Measurements from ENCODE around the gene CADPS. TPM values are rescaled to one million over a fixed set of nuclear protein-coding genes. Genes with fewer than 3 reads are reported as not detected.

CADPS gene
- total RNA-seq, 2 donors from 2014 or later, result not detected

DNA sequence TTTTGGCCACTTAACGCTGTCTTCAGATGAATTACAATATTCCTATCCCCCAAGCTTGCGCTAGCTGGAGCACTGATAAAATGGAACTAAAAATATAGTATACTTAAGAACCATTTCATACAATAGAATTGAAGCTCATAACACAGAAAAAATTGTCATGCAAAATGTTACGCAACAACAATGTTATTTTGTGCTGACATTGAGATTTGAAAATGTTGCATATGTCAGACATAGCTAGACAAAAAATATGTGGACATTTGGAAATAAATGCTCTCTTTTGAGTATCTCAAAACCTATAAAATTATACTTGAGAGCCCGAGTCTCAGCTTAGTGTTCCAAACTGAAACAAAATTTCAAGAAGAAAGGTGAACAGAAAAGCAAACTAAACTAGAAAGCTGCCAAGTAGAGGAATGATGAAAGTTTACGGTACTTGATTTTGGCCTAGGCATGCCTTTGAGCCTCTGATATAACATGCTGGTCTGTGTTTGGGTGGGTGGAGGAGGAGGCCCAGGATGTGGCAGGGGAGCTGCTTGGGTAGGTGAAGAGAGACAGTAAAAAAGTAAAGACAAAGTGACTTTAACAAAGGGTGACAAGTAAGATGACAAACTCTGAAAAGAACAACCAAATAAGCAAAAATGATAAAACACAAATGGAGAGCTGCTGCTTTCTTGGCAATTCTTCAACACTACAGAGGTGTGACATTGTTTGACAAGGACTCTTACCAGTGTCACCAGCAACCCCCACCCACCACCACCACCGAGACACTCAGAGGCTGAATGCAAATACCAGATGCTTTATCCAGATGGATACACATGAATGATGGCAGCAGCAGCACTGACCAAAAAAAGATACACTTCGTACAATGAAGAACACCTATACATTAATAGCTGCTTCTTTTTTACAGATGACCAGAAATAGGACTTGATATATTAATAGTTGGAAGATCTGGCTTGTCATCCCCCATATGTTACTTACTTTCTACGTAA is 372.6 kb downstream of the CADPS start:
- no peaks in the 10 kb centered on the region for H3K9me3 Mint-ChIP-seq
- H3K27me3 Mint-ChIP-seq, result peaks cover 3% of the 10 kb centered on the region
- no peak overlapping the region for H3K27ac Mint-ChIP-seq
- ATAC-seq (replicated peaks), result no peak
- no peak overlapping the region for H3K4me3 Mint-ChIP-seq
- no peaks in the 10 kb centered on the region for H3K36me3 Mint-ChIP-seq (ENCODE audit: low read depth)
- H3K4me1 Mint-ChIP-seq, result no peaks in the 10 kb centered on the region

DNA sequence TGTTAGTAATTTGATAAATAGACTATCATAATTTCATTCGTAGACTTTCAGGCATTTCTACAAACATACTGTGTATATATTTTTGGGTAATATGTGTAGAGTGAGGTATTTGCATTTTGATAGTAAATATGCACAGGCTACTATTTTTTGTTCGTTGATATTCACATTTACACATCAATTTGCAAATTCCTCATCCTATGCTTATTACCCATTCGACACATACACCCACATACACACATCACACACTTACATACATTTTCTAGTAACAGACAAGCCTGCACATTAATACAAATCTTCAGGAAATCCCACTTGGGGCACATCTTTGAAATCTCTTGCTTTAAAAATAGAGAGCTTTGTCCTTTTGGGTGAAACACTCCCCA is 373.9 kb downstream of the CADPS start:
- Mint-ChIP-seq H3K36me3 (ENCODE audit: low read depth) (no peaks in the 10 kb centered on the region), H3K4me3 (no peak overlapping the region), H3K27ac (no peak overlapping the region), H3K4me1 (no peaks in the 10 kb centered on the region), H3K9me3 (no peaks in the 10 kb centered on the region), H3K27me3 (peaks cover 3% of the 10 kb centered on the region)
- ATAC-seq (replicated peaks), result no peak

DNA sequence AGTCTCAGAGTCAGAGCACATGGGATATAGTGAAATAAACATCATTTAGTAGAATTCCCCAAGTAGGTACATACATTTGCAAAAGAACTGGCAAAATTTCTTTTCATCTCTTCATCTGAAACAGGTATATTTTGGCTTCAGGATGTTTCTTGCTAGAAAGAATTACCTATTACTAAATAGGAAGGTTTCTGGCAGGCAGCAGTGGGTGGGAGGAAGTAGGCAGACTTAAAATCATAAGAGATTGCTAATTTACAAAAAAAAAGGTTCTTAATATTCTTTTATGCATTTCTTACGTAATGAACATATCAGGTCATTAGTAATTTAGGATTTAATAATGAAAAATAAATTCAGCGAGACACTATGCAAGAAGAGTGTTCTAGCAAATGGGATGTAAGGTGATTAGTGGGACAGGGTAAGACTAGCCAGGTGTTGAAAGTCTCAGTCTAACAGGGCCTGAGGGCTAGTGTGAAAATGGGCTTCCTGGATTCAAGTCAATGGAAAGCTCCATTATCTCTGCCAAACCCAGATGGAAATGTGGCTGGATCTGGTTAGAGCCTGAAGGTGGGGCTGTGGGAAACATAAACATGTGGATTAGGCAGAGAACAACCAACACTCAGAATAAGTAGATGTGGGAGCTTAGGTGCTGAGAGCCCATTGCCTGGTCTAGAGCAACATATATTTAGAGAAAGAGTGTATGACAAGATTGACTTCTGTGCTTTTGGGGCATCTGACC is 374.5 kb downstream of the CADPS start:
- peaks cover 3% of the 10 kb centered on the region for H3K27me3 Mint-ChIP-seq
- ATAC-seq (replicated peaks), result no peak
- no peaks in the 10 kb centered on the region for H3K4me1 Mint-ChIP-seq
- no peak overlapping the region for H3K4me3 Mint-ChIP-seq
- H3K27ac Mint-ChIP-seq, result no peak overlapping the region
- no peaks in the 10 kb centered on the region for H3K36me3 Mint-ChIP-seq (ENCODE audit: low read depth)
- no peaks in the 10 kb centered on the region for H3K9me3 Mint-ChIP-seq

DNA sequence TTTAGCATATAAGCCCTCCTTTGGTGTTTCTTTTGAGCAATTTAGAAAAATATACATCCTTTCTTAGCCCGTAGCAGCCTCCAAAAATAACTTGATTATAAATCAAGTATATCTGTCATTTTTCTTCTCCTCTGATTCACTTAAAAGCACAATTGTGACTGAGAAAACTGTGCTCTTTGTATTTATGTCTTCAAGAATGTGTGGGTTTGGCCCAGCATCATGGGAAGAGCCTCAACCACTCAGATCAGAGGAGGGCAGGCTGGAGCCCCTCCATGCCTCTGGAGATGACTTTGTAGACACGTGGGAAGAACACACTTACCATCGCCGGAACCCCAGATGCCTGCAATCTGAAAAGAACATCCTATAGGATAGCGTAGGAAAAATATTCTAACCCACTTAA is 378.1 kb downstream of the CADPS start:
- no peak for ATAC-seq (replicated peaks)
- H3K9me3 Mint-ChIP-seq, result no peaks in the 10 kb centered on the region
- no peaks in the 10 kb centered on the region for H3K36me3 Mint-ChIP-seq (ENCODE audit: low read depth)
- H3K27ac Mint-ChIP-seq, result no peak overlapping the region
- no peaks in the 10 kb centered on the region for H3K4me1 Mint-ChIP-seq
- H3K27me3 Mint-ChIP-seq, result peaks cover 3% of the 10 kb centered on the region
- H3K4me3 Mint-ChIP-seq, result no peak overlapping the region

DNA sequence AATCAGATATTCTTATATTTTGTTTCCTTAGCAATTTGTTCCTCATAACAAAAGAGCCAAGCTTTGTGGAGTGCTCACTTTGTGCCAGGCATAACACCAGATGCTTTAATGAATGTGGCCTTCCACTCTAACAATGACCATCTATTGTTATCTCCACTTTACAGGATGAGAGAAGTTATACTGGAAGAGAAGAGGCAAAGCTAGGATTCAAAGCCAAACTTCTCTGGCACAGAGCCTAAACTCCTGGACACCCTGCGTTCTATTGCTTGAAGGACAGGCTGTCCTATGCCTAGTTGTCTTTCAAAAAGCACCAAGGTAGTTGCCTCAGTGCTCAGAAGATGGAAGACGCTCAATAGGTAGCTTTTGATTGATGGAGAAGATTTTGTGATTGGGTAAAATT is 378.7 kb downstream of the CADPS start:
- no peak overlapping the region for H3K4me3 Mint-ChIP-seq
- H3K36me3 Mint-ChIP-seq (ENCODE audit: low read depth), result no peaks in the 10 kb centered on the region
- H3K9me3 Mint-ChIP-seq, result no peaks in the 10 kb centered on the region
- no peak for ATAC-seq (replicated peaks)
- H3K4me1 Mint-ChIP-seq, result no peaks in the 10 kb centered on the region
- peaks cover 3% of the 10 kb centered on the region for H3K27me3 Mint-ChIP-seq
- no peak overlapping the region for H3K27ac Mint-ChIP-seq

DNA sequence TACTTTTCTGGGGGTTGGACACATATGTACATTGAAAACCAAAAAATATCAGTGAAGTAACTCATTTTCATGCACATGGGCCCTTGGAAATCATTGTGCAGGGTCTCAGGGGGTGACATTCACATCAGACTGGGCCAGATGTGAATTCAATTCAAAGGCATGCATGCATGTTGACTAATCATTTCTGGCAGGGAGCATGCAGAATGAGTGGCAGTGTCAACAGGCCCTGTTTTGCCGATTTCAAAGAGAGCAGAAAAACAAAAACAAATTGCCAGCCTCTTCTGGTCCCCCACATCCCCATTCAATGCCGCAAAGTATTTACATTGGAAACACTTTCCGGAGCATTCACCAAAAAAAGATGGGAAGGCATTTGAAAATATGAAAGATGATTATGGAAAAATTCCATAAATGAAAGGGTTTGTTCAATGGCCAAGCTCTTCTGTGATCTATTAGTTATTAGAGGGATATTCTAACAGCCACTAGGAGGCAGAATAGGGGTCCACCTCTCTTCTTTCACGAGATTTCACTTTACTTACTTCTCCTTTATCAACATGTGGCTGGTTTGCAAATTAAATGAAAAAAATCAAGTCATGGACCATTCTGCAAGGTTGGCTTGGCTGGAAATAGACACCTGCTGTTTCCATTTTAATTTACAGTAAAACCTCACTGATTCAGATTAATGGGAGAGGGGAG is 382.0 kb downstream of the CADPS start:
- H3K27me3 Mint-ChIP-seq, result no peaks in the 10 kb centered on the region
- no peak overlapping the region for H3K4me3 Mint-ChIP-seq
- no peaks in the 10 kb centered on the region for H3K9me3 Mint-ChIP-seq
- no peak for ATAC-seq (replicated peaks)
- H3K36me3 Mint-ChIP-seq (ENCODE audit: low read depth), result no peaks in the 10 kb centered on the region
- H3K4me1 Mint-ChIP-seq, result no peaks in the 10 kb centered on the region
- H3K27ac Mint-ChIP-seq, result no peak overlapping the region

DNA sequence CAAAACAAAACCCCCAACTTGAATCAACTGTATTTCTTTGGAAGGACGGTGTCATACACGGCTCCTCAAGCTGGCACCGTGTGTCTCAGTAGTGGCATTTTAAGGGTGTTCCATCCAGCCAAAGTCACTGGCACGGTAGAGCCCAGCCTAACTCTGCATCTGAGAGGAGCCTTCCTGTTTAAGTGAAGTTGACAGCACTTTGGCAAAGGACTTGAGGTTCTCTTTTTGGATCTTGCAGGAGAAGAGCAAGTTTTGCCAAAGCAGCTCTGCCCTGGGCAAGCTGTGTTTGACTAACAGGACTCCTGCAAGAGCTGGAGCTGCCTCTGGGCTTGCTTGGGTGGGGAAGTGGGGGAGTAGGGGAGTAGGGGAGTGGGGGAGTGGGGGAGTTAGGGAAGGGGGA is 392.3 kb downstream of the CADPS start:
- H3K9me3 Mint-ChIP-seq, result no peaks in the 10 kb centered on the region
- H3K36me3 Mint-ChIP-seq (ENCODE audit: low read depth), result no peaks in the 10 kb centered on the region

DNA sequence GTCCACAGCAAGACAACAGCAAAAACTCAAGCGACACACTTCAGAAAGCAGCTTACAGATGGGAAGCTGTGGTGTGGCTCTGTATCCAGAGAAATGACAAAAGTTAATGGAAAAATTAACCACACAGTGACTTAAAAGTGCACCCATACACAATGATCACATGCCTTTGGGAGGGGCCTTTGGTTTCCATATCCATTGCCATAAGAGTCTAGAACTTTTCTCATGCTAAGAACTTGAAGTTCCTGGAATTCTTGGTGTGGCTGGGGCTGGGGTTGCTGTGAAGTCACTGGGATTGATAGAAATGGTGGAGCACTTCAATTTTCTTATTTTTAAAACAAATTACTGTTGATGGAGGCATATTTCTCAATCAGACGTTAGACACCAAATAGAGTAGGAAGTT is 393.3 kb downstream of the CADPS start:
- Mint-ChIP-seq H3K4me3 (no peak overlapping the region), H3K9me3 (no peaks in the 10 kb centered on the region), H3K27me3 (peaks cover 7% of the 10 kb centered on the region), H3K36me3 (ENCODE audit: low read depth) (no peaks in the 10 kb centered on the region), H3K4me1 (no peaks in the 10 kb centered on the region), H3K27ac (no peak overlapping the region)
- ATAC-seq (replicated peaks), result no peak

More for the DNA sequence above, 392.3 kb downstream of the CADPS start:
- Mint-ChIP-seq H3K27me3 (peaks cover 7% of the 10 kb centered on the region), H3K4me3 (no peak overlapping the region), H3K4me1 (no peaks in the 10 kb centered on the region), H3K27ac (no peak overlapping the region)
- ATAC-seq (replicated peaks), result no peak

DNA sequence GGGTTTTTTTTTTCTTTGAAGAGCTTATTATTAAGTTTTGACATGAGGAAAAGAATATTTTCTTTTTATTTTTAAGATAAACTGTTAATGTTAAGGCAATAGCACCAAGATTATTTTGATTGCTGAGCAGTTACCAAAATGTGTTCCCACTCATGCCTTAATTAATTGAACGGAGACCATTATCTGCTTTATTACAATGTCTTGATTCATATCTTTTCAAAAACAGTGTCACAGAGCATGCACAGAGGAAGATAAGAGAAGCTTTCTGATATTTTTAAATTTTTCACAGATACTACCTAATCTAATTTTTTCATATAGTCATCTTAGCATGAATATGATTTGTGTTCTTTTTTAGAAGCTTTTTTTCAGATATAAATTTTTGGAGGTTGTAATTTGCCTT is 395.2 kb downstream of the CADPS start:
- H3K27ac Mint-ChIP-seq, result no peak overlapping the region
- H3K27me3 Mint-ChIP-seq, result peaks cover 4% of the 10 kb centered on the region
- no peaks in the 10 kb centered on the region for H3K9me3 Mint-ChIP-seq
- no peak overlapping the region for H3K4me3 Mint-ChIP-seq
- ATAC-seq (replicated peaks), result no peak
- no peaks in the 10 kb centered on the region for H3K4me1 Mint-ChIP-seq
- H3K36me3 Mint-ChIP-seq (ENCODE audit: low read depth), result no peaks in the 10 kb centered on the region

DNA sequence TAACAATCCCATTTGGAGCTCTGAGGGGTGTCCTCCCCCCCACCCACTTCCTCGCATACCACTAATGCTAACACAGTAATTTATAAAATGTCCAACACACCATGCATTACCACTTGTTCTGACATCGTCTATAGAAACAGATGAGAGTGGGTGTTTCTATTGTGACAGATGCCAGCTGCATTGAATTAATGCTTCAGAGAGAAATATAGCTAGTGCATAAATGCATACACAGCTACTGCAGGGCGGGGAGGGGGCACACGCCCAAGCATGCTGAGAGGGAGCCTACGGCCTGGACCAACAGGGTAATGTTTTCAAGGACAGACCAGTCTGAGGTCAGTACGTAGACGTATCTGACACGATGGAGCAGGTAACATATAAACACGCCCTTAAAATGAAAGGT is 395.9 kb downstream of the CADPS start:
- no peak overlapping the region for H3K27ac Mint-ChIP-seq

DNA sequence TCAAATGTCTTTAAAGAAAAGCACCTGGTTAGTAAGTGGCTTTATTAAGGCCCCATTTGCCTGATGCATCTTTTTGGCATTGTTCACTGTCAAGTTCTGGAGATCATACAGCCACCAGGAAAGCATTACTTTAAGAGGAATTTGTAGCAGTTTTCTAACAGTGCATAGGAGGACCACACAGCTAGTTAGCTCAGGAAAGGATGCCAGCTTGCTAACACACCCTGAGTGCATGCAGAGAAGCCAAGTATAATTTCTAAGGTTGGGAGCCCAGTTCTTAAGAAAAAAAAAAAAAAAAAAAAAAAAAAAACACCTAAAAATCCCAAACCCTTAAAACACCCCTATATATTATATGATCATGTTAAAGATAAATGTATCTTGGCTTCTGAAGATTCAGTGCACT is 399.9 kb downstream of the CADPS start:
- H3K27me3 Mint-ChIP-seq, result no peaks in the 10 kb centered on the region
- H3K36me3 Mint-ChIP-seq (ENCODE audit: low read depth), result no peaks in the 10 kb centered on the region
- H3K4me3 Mint-ChIP-seq, result no peak overlapping the region
- H3K4me1 Mint-ChIP-seq, result no peaks in the 10 kb centered on the region
- no peak for ATAC-seq (replicated peaks)
- no peak overlapping the region for H3K27ac Mint-ChIP-seq
- H3K9me3 Mint-ChIP-seq, result no peaks in the 10 kb centered on the region

More for the DNA sequence above, 395.9 kb downstream of the CADPS start:
- H3K4me3 Mint-ChIP-seq, result no peak overlapping the region
- H3K36me3 Mint-ChIP-seq (ENCODE audit: low read depth), result no peaks in the 10 kb centered on the region
- H3K27me3 Mint-ChIP-seq, result peaks cover 4% of the 10 kb centered on the region
- H3K4me1 Mint-ChIP-seq, result no peaks in the 10 kb centered on the region
- no peaks in the 10 kb centered on the region for H3K9me3 Mint-ChIP-seq
- no peak for ATAC-seq (replicated peaks)

DNA sequence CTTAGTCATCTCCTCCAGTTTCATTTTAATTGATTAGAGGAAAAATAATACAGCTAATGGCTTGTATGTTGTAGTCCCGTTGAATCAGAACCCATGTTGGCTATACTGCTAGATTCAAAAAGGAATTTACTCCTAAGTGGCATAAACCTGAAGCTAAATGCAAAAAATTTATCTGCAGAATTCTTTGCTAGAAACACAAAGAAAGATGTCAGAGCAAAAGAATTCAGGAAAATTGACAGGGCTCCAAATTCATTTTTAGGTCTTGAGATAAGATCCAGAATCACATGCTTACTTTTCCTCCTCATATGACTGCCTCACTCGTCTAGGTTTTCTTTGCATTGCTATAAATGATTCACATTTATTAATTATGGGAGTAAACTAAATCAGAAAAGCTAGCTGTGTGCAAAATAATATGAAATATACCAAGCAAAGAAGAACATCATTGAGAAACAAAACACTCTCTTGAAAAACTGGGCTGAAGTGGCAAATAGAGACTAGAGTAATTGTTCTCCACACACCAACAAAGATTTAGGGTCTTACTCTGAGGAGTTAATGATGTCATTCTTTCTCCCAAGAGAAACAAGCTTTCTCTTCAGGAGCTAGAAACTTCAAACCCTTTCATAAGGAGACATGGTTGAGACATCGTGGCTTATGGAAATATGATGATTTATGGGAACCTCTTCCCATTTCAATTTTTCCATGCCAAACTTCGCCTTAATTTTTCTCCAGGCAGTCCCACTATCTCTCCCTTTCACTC is 407.1 kb downstream of the CADPS start:
- Mint-ChIP-seq H3K27ac (no peak overlapping the region), H3K4me3 (no peak overlapping the region), H3K36me3 (ENCODE audit: low read depth) (no peaks in the 10 kb centered on the region), H3K27me3 (no peaks in the 10 kb centered on the region), H3K9me3 (no peaks in the 10 kb centered on the region), H3K4me1 (no peaks in the 10 kb centered on the region)
- ATAC-seq (replicated peaks), result no peak

DNA sequence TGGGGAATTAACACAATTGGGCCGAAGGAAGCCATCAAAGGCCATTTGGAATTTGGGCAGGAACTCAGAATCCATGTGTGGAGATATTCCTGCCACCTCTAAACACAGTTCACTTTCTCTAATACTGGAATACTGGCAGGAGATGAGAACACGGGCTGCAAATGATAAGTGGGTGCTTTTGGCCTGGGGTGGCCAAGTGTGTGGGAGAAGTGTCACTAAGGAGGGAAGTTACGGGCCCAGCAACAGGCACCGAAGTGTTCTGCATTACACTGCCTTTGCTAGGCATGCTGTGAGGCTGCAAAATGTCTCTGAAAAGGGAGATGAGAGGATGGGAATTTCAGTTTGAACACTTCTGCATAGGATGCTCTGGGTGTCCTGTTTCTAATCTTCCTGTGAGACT is 412.4 kb downstream of the CADPS start:
- no peak for ATAC-seq (replicated peaks)
- Mint-ChIP-seq H3K36me3 (ENCODE audit: low read depth) (no peaks in the 10 kb centered on the region), H3K27me3 (no peaks in the 10 kb centered on the region), H3K4me3 (no peak overlapping the region), H3K4me1 (no peaks in the 10 kb centered on the region), H3K9me3 (no peaks in the 10 kb centered on the region), H3K27ac (no peak overlapping the region)

DNA sequence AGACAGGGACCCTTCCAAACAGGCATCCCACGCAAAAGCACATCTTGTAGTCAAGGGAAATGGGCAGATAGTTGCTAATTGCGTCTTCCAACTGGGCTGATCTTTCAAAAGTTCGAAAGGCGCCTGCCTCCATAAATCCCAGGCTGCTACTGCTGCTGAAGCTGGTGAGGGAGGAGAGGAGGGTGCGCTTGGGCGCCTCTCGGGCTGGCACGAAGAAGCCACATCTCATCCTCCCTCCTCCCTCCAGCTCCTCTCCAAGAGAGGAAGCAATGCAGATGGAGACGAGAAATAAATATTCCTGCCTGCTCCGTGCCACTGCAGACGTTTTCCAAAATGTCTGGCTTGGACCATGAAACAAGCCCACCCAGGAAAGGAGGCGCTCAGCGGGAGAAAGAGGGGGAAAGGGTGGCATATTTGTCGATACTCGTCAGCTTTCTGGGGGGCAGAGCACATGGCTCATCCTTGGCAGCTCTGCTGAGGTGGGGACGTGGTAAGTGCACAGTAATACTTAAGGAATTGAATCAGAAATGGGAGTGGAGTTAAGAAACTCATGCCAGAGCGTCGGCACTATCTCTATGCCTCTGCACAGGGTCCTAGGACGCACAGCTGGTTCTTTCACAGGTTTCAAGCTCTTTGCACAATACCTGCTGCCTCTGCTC is 413.0 kb downstream of the CADPS start:
- Mint-ChIP-seq H3K9me3 (no peaks in the 10 kb centered on the region), H3K27ac (no peak overlapping the region), H3K27me3 (no peaks in the 10 kb centered on the region), H3K4me1 (no peaks in the 10 kb centered on the region), H3K4me3 (no peak overlapping the region), H3K36me3 (ENCODE audit: low read depth) (no peaks in the 10 kb centered on the region)
- ATAC-seq (replicated peaks), result no peak
